ENCODE measurements around the gene MALRD1.

Gene MALRD1

GRCh38 chr10:19634163-19634562 lies 585.6 kb downstream of the MALRD1 start:
- no peak for TF ChIP-seq CTCF (IDR thresholded peaks at IDR 0.05; ENCODE audit: borderline replicate concordance, insufficient read depth, low read depth, low read length)
- H3K4me3 ChIP-seq (ENCODE audit: low read depth, low read length): no peak overlapping the region

GRCh38 chr10:19638182-19638895 lies 589.7 kb downstream of the MALRD1 start:
- no peak overlapping the region for H3K4me3 ChIP-seq (ENCODE audit: low read depth, low read length)
- TF ChIP-seq CTCF (IDR thresholded peaks at IDR 0.05; ENCODE audit: borderline replicate concordance, insufficient read depth, low read depth, low read length): no peak

- no peak for TF ChIP-seq CTCF (IDR thresholded peaks at IDR 0.05; ENCODE audit: borderline replicate concordance, insufficient read depth, low read depth, low read length)
- no peak overlapping the region for H3K4me3 ChIP-seq (ENCODE audit: low read depth, low read length)
Observed at GRCh38 chr10:19638896-19639233, 590.3 kb downstream of the MALRD1 start.

GRCh38 chr10:19640566-19641263 lies 592.1 kb downstream of the MALRD1 start:
- H3K4me3 ChIP-seq (ENCODE audit: low read depth, low read length): no peak overlapping the region
- TF ChIP-seq CTCF (IDR thresholded peaks at IDR 0.05; ENCODE audit: borderline replicate concordance, insufficient read depth, low read depth, low read length): no peak

- no peak for TF ChIP-seq CTCF (IDR thresholded peaks at IDR 0.05; ENCODE audit: borderline replicate concordance, insufficient read depth, low read depth, low read length)
- H3K4me3 ChIP-seq (ENCODE audit: low read depth, low read length): no peak overlapping the region
Observed at GRCh38 chr10:19651549-19651948, 602.9 kb downstream of the MALRD1 start.

- no peak for TF ChIP-seq CTCF (IDR thresholded peaks at IDR 0.05; ENCODE audit: borderline replicate concordance, insufficient read depth, low read depth, low read length)
- no peak overlapping the region for H3K4me3 ChIP-seq (ENCODE audit: low read depth, low read length)
Observed at GRCh38 chr10:19652750-19653149, 604.1 kb downstream of the MALRD1 start.

GRCh38 chr10:19653931-19654330 lies 605.3 kb downstream of the MALRD1 start:
- no peak overlapping the region for H3K4me3 ChIP-seq (ENCODE audit: low read depth, low read length)
- no peak for TF ChIP-seq CTCF (IDR thresholded peaks at IDR 0.05; ENCODE audit: borderline replicate concordance, insufficient read depth, low read depth, low read length)
